Measurements from ENCODE around the gene COLEC11.

GRCh38 chr2:3646446-3646845 is 51.5 kb downstream of the COLEC11 start:
- TF ChIP-seq, protein P1, sequence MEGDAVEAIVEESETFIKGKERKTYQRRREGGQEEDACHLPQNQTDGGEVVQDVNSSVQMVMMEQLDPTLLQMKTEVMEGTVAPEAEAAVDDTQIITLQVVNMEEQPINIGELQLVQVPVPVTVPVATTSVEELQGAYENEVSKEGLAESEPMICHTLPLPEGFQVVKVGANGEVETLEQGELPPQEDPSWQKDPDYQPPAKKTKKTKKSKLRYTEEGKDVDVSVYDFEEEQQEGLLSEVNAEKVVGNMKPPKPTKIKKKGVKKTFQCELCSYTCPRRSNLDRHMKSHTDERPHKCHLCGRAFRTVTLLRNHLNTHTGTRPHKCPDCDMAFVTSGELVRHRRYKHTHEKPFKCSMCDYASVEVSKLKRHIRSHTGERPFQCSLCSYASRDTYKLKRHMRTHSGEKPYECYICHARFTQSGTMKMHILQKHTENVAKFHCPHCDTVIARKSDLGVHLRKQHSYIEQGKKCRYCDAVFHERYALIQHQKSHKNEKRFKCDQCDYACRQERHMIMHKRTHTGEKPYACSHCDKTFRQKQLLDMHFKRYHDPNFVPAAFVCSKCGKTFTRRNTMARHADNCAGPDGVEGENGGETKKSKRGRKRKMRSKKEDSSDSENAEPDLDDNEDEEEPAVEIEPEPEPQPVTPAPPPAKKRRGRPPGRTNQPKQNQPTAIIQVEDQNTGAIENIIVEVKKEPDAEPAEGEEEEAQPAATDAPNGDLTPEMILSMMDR (IDR thresholded peaks at IDR 0.05; ENCODE audit: low read length): no peak
- TF ChIP-seq EZH2 (IDR thresholded peaks at IDR 0.05; ENCODE audit: borderline replicate concordance, low read length): no peak

Measured in OCI-LY1 (cell line).